Activated B cell treated with CpG ODN at 0.5 μM for 24 hours (primary cell): Measurements from ENCODE around the gene KIAA1671. TPM values are rescaled to one million over a fixed set of nuclear protein-coding genes. Genes with fewer than 3 reads are reported as not detected.

Experiments used
- ATAC-seq: fragments of 200-7000 bp; cut with Tn5 transposase; one replicate; pipeline ENCODE4 v1.10.0; 2021; ENCODE audit warnings: low read depth, mild to moderate bottlenecking, moderate library complexity
- CTCF ChIA-PET: fragments of 350-600 bp; sonication (Branson Sonifier 250); formaldehyde crosslinking; loops from one replicate; lab custom pipeline; 2021; ENCODE audit warnings: antibody characterized with exemption; lab: Charles Lee
- POLR2A ChIA-PET: fragments of 350-600 bp; sonication (Branson Sonifier 250); formaldehyde crosslinking; loops from one replicate; lab custom pipeline; 2021; ENCODE audit warnings: antibody characterized with exemption; lab: Charles Lee
- DNase-seq: peaks from one replicate; pipeline ENCODE4 v3.0.0; 2022
- H3K27ac Mint-ChIP-seq: one replicate; pipeline ENCODE4 v1.8.0; 2020; ENCODE audit warnings: mixed read lengths
- H3K27me3 Mint-ChIP-seq: one replicate; pipeline ENCODE4 v1.8.0; 2021; ENCODE audit warnings: mixed read lengths
- H3K36me3 Mint-ChIP-seq: one replicate; pipeline ENCODE4 v1.8.0; 2021; ENCODE audit warnings: low read depth, mixed read lengths
- H3K4me1 Mint-ChIP-seq: one replicate; pipeline ENCODE4 v1.8.0; 2021; ENCODE audit warnings: mixed read lengths
- H3K4me3 Mint-ChIP-seq: one replicate; pipeline ENCODE4 v1.8.0; 2020; ENCODE audit warnings: mild to moderate bottlenecking, mixed read lengths
- H3K9me3 Mint-ChIP-seq: one replicate; pipeline ENCODE4 v1.8.0; 2020; ENCODE audit warnings: mixed read lengths
- intact Hi-C: fragments of 100-400 bp; cut with micrococcal nuclease; formaldehyde crosslinking; loops from one replicate; pipeline ENCODE4 v1.15.1; 2024
- total RNA-seq: library from RNA; stranded (reverse); gene quantifications from 2 replicates; pipeline ENCODE4 v1.2.3, GENCODE V29; 2022
- TF ChIP-seq, protein P1 (sequence below): fragments of 200-600 bp; IDR thresholded peaks from one replicate; pipeline ENCODE4 v1.8.0; 2022; ENCODE audit warnings: antibody characterized with exemption, mild to moderate bottlenecking

KIAA1671 gene
- total RNA-seq, 1 donor from 2014 or later, result 0.04 TPM

- POLR2A ChIA-PET, result no interaction called here
- intact Hi-C loops, result no loop called here
- Mint-ChIP-seq H3K36me3 (no peaks in the 10 kb centered on the region), H3K9me3 (no peaks in the 10 kb centered on the region), H3K4me1 (no peaks in the 10 kb centered on the region), H3K27me3 (peaks cover 2% of the 10 kb centered on the region), H3K27ac (no peak overlapping the region), H3K4me3 (no peak overlapping the region)
- no peak for ATAC-seq
- TF ChIP-seq, protein P1, sequence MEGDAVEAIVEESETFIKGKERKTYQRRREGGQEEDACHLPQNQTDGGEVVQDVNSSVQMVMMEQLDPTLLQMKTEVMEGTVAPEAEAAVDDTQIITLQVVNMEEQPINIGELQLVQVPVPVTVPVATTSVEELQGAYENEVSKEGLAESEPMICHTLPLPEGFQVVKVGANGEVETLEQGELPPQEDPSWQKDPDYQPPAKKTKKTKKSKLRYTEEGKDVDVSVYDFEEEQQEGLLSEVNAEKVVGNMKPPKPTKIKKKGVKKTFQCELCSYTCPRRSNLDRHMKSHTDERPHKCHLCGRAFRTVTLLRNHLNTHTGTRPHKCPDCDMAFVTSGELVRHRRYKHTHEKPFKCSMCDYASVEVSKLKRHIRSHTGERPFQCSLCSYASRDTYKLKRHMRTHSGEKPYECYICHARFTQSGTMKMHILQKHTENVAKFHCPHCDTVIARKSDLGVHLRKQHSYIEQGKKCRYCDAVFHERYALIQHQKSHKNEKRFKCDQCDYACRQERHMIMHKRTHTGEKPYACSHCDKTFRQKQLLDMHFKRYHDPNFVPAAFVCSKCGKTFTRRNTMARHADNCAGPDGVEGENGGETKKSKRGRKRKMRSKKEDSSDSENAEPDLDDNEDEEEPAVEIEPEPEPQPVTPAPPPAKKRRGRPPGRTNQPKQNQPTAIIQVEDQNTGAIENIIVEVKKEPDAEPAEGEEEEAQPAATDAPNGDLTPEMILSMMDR, result no peak
- no peak for DNase-seq
- CTCF ChIA-PET, result no interaction called here
Measured at GRCh38 chr22:25039754-25040153, 87.2 kb downstream of the KIAA1671 start.

DNA sequence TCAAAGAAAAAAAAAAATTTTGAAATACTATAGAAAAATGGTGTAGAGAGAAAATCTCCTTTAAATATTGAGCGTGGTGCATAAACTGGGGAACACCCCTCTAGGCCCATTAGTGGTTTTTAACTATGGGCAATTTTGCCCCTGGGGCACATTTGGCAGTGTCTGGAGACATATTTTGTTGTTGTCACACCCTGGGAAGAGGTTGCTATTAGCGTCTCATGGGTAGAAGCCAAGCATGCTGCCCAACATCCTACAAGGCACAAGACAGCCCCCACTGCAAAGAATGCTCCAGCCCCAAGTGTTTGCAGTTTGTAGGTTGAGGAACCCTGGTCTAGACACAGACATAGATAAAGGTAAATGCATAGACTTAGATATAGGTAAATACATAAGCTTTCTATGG is 92.6 kb downstream of the KIAA1671 start:
- intact Hi-C loops, result no loop called here
- ATAC-seq (no peak), DNase-seq (no peak)
- TF ChIP-seq, protein P1, result no peak
- peaks cover 4% of the 10 kb centered on the region for H3K27me3 Mint-ChIP-seq
- H3K9me3 Mint-ChIP-seq, result no peaks in the 10 kb centered on the region
- no peak overlapping the region for H3K27ac Mint-ChIP-seq
- H3K4me3 Mint-ChIP-seq, result no peak overlapping the region
- CTCF ChIA-PET, result no interaction called here
- H3K4me1 Mint-ChIP-seq, result no peaks in the 10 kb centered on the region
- no peaks in the 10 kb centered on the region for H3K36me3 Mint-ChIP-seq
- POLR2A ChIA-PET, result no interaction called here

DNA sequence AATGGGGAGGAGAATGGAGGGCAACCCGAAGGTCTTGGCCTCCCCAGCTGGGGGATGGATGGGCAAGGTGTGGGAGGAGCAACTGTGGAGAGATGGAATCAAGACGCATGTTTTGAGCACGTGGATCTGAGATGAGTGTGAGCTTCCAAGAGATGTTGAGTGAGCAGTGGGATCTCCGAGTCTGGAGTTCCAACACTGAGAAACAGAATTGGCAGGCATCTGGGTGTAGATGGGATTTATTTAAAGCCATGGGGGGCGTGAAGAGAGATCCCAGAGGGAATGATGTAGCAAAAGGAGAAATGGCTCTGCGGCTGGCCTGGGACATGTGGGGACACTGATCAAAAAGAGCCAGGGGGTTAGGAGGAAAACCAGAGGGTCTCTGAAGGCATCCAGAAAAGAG is 95.6 kb downstream of the KIAA1671 start:
- ChIA-PET CTCF (interaction anchor here (3.7 kb wide), 1 partner anchor 279 kb away, joined by 23 read pairs; no protein-coding TSS in a partner anchor), POLR2A (no interaction called here)
- Mint-ChIP-seq H3K36me3 (no peaks in the 10 kb centered on the region), H3K27me3 (peaks cover 5% of the 10 kb centered on the region), H3K27ac (no peak overlapping the region), H3K9me3 (peaks cover 5% of the 10 kb centered on the region), H3K4me1 (no peaks in the 10 kb centered on the region), H3K4me3 (no peak overlapping the region)
- ATAC-seq (no peak), DNase-seq (no peak)
- TF ChIP-seq, protein P1, result no peak
- intact Hi-C loops, result loop anchor here (1.0 kb wide), 1 partner anchor 96 kb away; the partner anchor contains the start of gene KIAA1671

- Mint-ChIP-seq H3K4me3 (no peak overlapping the region), H3K27me3 (peaks cover 5% of the 10 kb centered on the region), H3K4me1 (no peaks in the 10 kb centered on the region), H3K36me3 (no peaks in the 10 kb centered on the region), H3K9me3 (peaks cover 5% of the 10 kb centered on the region), H3K27ac (no peak overlapping the region)
- POLR2A ChIA-PET, result no interaction called here
- CTCF ChIA-PET, result interaction anchor here (0.9 to 3.7 kb wide), 3 partner anchors 13 to 280 kb away, joined by 3 to 23 read pairs (median 5); no protein-coding TSS in a partner anchor
- intact Hi-C loops, result loop anchor here (1.0 kb wide), 1 partner anchor 97 kb away; the partner anchor contains the start of gene KIAA1671
- DNase-seq, result peak; percentile 37
- peak; percentile 57 for ATAC-seq
- TF ChIP-seq, protein P1, result peak; percentile 34
Measured at GRCh38 chr22:25048659-25049647, 96.4 kb downstream of the KIAA1671 start.

- TF ChIP-seq, protein P1, result no peak
- no peak for DNase-seq
- Mint-ChIP-seq H3K27me3 (peaks cover 8% of the 10 kb centered on the region), H3K4me1 (no peaks in the 10 kb centered on the region), H3K9me3 (peaks cover 5% of the 10 kb centered on the region), H3K27ac (no peak overlapping the region), H3K36me3 (no peaks in the 10 kb centered on the region), H3K4me3 (no peak overlapping the region)
- ChIA-PET POLR2A (no interaction called here), CTCF (interaction anchor here (0.9 to 3.7 kb wide), 3 partner anchors 12 to 280 kb away, joined by 3 to 23 read pairs (median 5); no protein-coding TSS in a partner anchor)
- ATAC-seq, result no peak
- intact Hi-C loops, result no loop called here
Measured at GRCh38 chr22:25049770-25050169, 97.3 kb downstream of the KIAA1671 start.
